GM18519 (cell line): ENCODE measurements around the gene ATG9A.
"Not testable (repeated sequence)": the region's sequence is repeated elsewhere in the genome, so short reads cannot be mapped to it uniquely, and the experiment has no call there.

ENCODE experiments used
- ATAC-seq: cut with Tn5 transposase; IDR thresholded peaks from one replicate; pipeline ENCODE4 v1.9.1; 2021; ENCODE audit warnings: mild to moderate bottlenecking, moderate library complexity; ENCODE audit not compliant: unreplicated experiment, low FRiP score

Gene ATG9A

GRCh38 chr2:219229305-219230058 lies at the start of gene ATG9A, which contains the start of gene ANKZF1:
Gene ATG9A (minus strand): TSS chr2:219229636. CDS start chr2:219228024, 1,612 bp downstream.
Gene ANKZF1 (plus strand): TSS chr2:219229806. CDS start chr2:219230258, 452 bp downstream.
- peak; percentile 85 for ATAC-seq

- ATAC-seq = no peak
Observed at GRCh38 chr2:219278655-219279150, 49.3 kb upstream of the ATG9A start.

- ATAC-seq = no peak
Observed at GRCh38 chr2:219277703-219278654, 48.5 kb upstream of the ATG9A start.

- ATAC-seq = no peak
Observed at GRCh38 chr2:219274361-219274921, 45.0 kb upstream of the ATG9A start.

GRCh38 chr2:219273937-219274336 lies 44.5 kb upstream of the ATG9A start:
- no peak for ATAC-seq

- no peak for ATAC-seq
Observed at GRCh38 chr2:219272995-219273394, 43.6 kb upstream of the ATG9A start.

GRCh38 chr2:219272356-219272755 lies 42.9 kb upstream of the ATG9A start:
- no peak for ATAC-seq

GRCh38 chr2:219271021-219271420 lies 41.6 kb upstream of the ATG9A start:
- no peak for ATAC-seq

GRCh38 chr2:219270055-219270372 lies 40.6 kb upstream of the ATG9A start:
- no peak for ATAC-seq

- no peak for ATAC-seq
Observed at GRCh38 chr2:219269362-219270054, 40.1 kb upstream of the ATG9A start.

- no peak for ATAC-seq
Observed at GRCh38 chr2:219268294-219268693, 38.9 kb upstream of the ATG9A start.

GRCh38 chr2:219266886-219267285 lies 37.5 kb upstream of the ATG9A start:
- ATAC-seq = no peak

GRCh38 chr2:219266232-219266631 lies 36.8 kb upstream of the ATG9A start:
- no peak for ATAC-seq

GRCh38 chr2:219261024-219261855 lies 31.8 kb upstream of the ATG9A start:
- no peak for ATAC-seq

GRCh38 chr2:219258942-219259341 lies 29.5 kb upstream of the ATG9A start:
- ATAC-seq = not testable (repeated sequence)

- peak; percentile 25 for ATAC-seq
Observed at GRCh38 chr2:219254590-219255201, 25.3 kb upstream of the ATG9A start.

- peak; percentile 50 for ATAC-seq
Observed at GRCh38 chr2:219253753-219254589, 24.5 kb upstream of the ATG9A start, which contains the start of gene TUBA4A. Gene TUBA4A (minus strand): TSS chr2:219253918. CDS start chr2:219253858, 60 bp downstream.
